Fibroblast of upper back skin (primary cell): ENCODE measurements around the gene RNGTT.
A peak's percentile ranks its signal among the peaks of the same experiment; 100 is the strongest.
"Not testable (repeated sequence)": the region's sequence is repeated elsewhere in the genome, so short reads cannot be mapped to it uniquely, and the experiment has no call there.

ENCODE experiments used
- DNase-seq: peaks from one replicate; pipeline ENCODE4 v3.0.0-alpha.2; 2013

RNGTT gene

GRCh38 chr6:88969255-88969654 lies 5.8 kb upstream of the RNGTT start:
- not testable (repeated sequence) for DNase-seq

GRCh38 chr6:88967891-88968290 lies 4.5 kb upstream of the RNGTT start:
- DNase-seq, result no peak

- DNase-seq, result no peak
These were observed 2.3 kb upstream of the RNGTT start for GRCh38 chr6:88965691-88966090.

GRCh38 chr6:88964509-88964908 lies 1.1 kb upstream of the RNGTT start:
- no peak for DNase-seq

- no peak for DNase-seq
These were observed 4.6 kb downstream of the RNGTT start for GRCh38 chr6:88958842-88959241.

GRCh38 chr6:88953550-88954386 lies 9.7 kb downstream of the RNGTT start:
- no peak for DNase-seq

GRCh38 chr6:88952065-88952704 lies 11.2 kb downstream of the RNGTT start:
- peak; percentile 7 for DNase-seq

- no peak for DNase-seq
These were observed 17.9 kb downstream of the RNGTT start for GRCh38 chr6:88945415-88946008.

- no peak for DNase-seq
These were observed 29.9 kb downstream of the RNGTT start for GRCh38 chr6:88933521-88933920.

GRCh38 chr6:88932019-88932418 lies 31.4 kb downstream of the RNGTT start:
- not testable (repeated sequence) for DNase-seq

GRCh38 chr6:88922775-88923548 lies 40.5 kb downstream of the RNGTT start:
- no peak for DNase-seq

GRCh38 chr6:88921734-88922133 lies 41.7 kb downstream of the RNGTT start:
- DNase-seq, result no peak

- no peak for DNase-seq
These were observed 42.4 kb downstream of the RNGTT start for GRCh38 chr6:88920774-88921733.

- DNase-seq, result no peak
These were observed 43.3 kb downstream of the RNGTT start for GRCh38 chr6:88920088-88920487.

GRCh38 chr6:88919032-88919431 lies 44.4 kb downstream of the RNGTT start:
- DNase-seq, result no peak

- DNase-seq, result no peak
These were observed 46.7 kb downstream of the RNGTT start for GRCh38 chr6:88916615-88917208.

- peak; percentile 23 for DNase-seq
These were observed 48.4 kb downstream of the RNGTT start for GRCh38 chr6:88914895-88915598.

GRCh38 chr6:88914180-88914579 lies 49.2 kb downstream of the RNGTT start:
- peak; percentile 24 for DNase-seq

GRCh38 chr6:88913471-88913870 lies 49.9 kb downstream of the RNGTT start:
- no peak for DNase-seq

- DNase-seq, result no peak
These were observed 52.3 kb downstream of the RNGTT start for GRCh38 chr6:88910922-88911778.
